Tibial artery (tissue), 4 donors: ENCODE results near the gene YBX1.
"Not testable (repeated sequence)": the region's sequence is repeated elsewhere in the genome, so short reads cannot be mapped to it uniquely, and the experiment has no call there.

Experiments
- DNase-seq, 2 donors: peaks; one replicate each; pipeline ENCODE4 v3.0.0-alpha.2; 2019
- H3K27ac ChIP-seq, 2 donors: fragments of 200-600 bp; sonication (generic) in 1 of 2; 1 replicate in 1 of 2; 2 replicates in 1 of 2; pipeline ENCODE4 v1.5.1; 2018 to 2019; ENCODE audit warnings: mild to moderate bottlenecking in 1 of 2
- H3K27me3 ChIP-seq, 2 donors: fragments of 200-600 bp; sonication (generic) in 1 of 2; one replicate each; pipeline versions ENCODE4 v1.5.1 to v1.6.0; 2016 to 2019
- H3K36me3 ChIP-seq, 3 donors: fragments of 200-600 bp; sonication (generic) in 2 of 3; one replicate each; pipeline ENCODE4 v1.5.1; 2016 to 2019; ENCODE audit warnings: mild to moderate bottlenecking in 2 of 3
- H3K4me1 ChIP-seq, 4 donors: fragments of 200-600 bp; sonication (generic) in 2 of 4; 1 replicate in 3 of 4; 2 replicates in 1 of 4; pipeline ENCODE4 v1.5.1; 2016 to 2019
- H3K4me3 ChIP-seq, 2 donors: fragments of 200-600 bp; sonication (generic) in 1 of 2; 1 replicate in 1 of 2; 2 replicates in 1 of 2; pipeline ENCODE4 v1.5.1; 2018 to 2019; ENCODE audit warnings: mild to moderate bottlenecking in 2 of 2
- H3K9me3 ChIP-seq, 3 donors: fragments of 200-600 bp; sonication (generic) in 1 of 3; one replicate each; pipeline ENCODE4 v1.5.1; 2016 to 2019
- CTCF ChIP-seq, 2 experiments: fragments of 200-600 bp in 1 of 2; fragments of 450-650 bp in 1 of 2; IDR thresholded peaks; one replicate each; pipeline ENCODE4 v1.5.1; 2017 to 2019; ENCODE audit warnings: antibody characterized with exemption in 2 of 2, mild to moderate bottlenecking in 1 of 2, moderate library complexity in 1 of 2
- intact Hi-C: fragments of 100-400 bp; cut with DNase I; formaldehyde crosslinking; loops from one replicate; pipeline ENCODE4 v1.15.0; 2023; ENCODE audit warnings: low total_unique reads

The YBX1 gene

GRCh38 chr1:42698081-42698813 is 16.0 kb downstream of the YBX1 start:
- Histone ChIP-seq H3K4me3 (no peak overlapping the region), H3K9me3 (no peaks in the 10 kb centered on the region), H3K4me1 (peaks cover 0 to 6% (median 0%) of the 10 kb centered on the region in 4 donors), H3K36me3 (peaks cover 65 to 76% (median 74%) of the 10 kb centered on the region in 3 donors), H3K27me3 (no peaks in the 10 kb centered on the region), H3K27ac (no peak overlapping the region)
- intact Hi-C loops: no loop called here
- no peak for DNase-seq
- TF ChIP-seq CTCF (IDR thresholded peaks at IDR 0.05): no peak

- Histone ChIP-seq H3K27ac (no peak overlapping the region), H3K4me1 (no peaks in the 10 kb centered on the region), H3K4me3 (no peak overlapping the region), H3K27me3 (no peaks in the 10 kb centered on the region), H3K9me3 (no peaks in the 10 kb centered on the region), H3K36me3 (peaks cover 80 to 91% (median 86%) of the 10 kb centered on the region in 3 donors)
- DNase-seq: no peak
- no peak for TF ChIP-seq CTCF (IDR thresholded peaks at IDR 0.05)
- intact Hi-C loops: no loop called here
Measured at GRCh38 chr1:42700006-42700405, 17.8 kb downstream of the YBX1 start.

- no peaks in the 10 kb centered on the region for H3K4me1 ChIP-seq
- no peaks in the 10 kb centered on the region for H3K27me3 ChIP-seq
- no peak for TF ChIP-seq CTCF (IDR thresholded peaks at IDR 0.05)
- intact Hi-C loops: no loop called here
- no peak for DNase-seq
- H3K4me3 ChIP-seq: no peak overlapping the region
- H3K36me3 ChIP-seq: peaks cover 80 to 97% (median 83%) of the 10 kb centered on the region in 3 donors
- no peak overlapping the region for H3K27ac ChIP-seq
- H3K9me3 ChIP-seq: no peaks in the 10 kb centered on the region
Measured at GRCh38 chr1:42703888-42704464, 21.8 kb downstream of the YBX1 start.

- DNase-seq, H3K4me3 ChIP-seq, intact Hi-C loops, H3K27me3 ChIP-seq, H3K27ac ChIP-seq, H3K4me1 ChIP-seq: not testable (repeated sequence)
- Histone ChIP-seq H3K9me3 (peaks cover 0 to 11% (median 9%) of the 10 kb centered on the region in 3 donors), H3K36me3 (peaks cover 30 to 48% (median 34%) of the 10 kb centered on the region in 3 donors)
Measured at GRCh38 chr1:42712808-42713207, 30.6 kb downstream of the YBX1 start.

GRCh38 chr1:42713293-42713692 is 31.1 kb downstream of the YBX1 start:
- intact Hi-C loops: no loop called here
- no peak overlapping the region for H3K27ac ChIP-seq
- DNase-seq: no peak
- no peak for TF ChIP-seq CTCF (IDR thresholded peaks at IDR 0.05)
- H3K27me3 ChIP-seq: no peaks in the 10 kb centered on the region
- H3K4me3 ChIP-seq: no peak overlapping the region
- no peaks in the 10 kb centered on the region for H3K4me1 ChIP-seq
- H3K9me3 ChIP-seq: peaks cover 0 to 11% (median 9%) of the 10 kb centered on the region in 3 donors
- H3K36me3 ChIP-seq: peaks cover 26 to 48% (median 32%) of the 10 kb centered on the region in 3 donors

- DNase-seq, intact Hi-C loops: not testable (repeated sequence)
Measured at GRCh38 chr1:42714441-42714840, 32.2 kb downstream of the YBX1 start.

More at GRCh38 chr1:42714441-42714840, 32.2 kb downstream of the YBX1 start:
- peaks cover 25 to 43% (median 32%) of the 10 kb centered on the region in 3 donors for H3K36me3 ChIP-seq
- not testable (repeated sequence) for H3K27ac ChIP-seq, H3K4me3 ChIP-seq, H3K4me1 ChIP-seq, H3K27me3 ChIP-seq
- H3K9me3 ChIP-seq: peaks cover 0 to 11% (median 9%) of the 10 kb centered on the region in 3 donors
